H9 (cell line): Measurements from ENCODE around the gene PCGF2. TPM values are rescaled to one million over a fixed set of nuclear protein-coding genes. Genes with fewer than 3 reads are reported as not detected.

Experiments
- DNase-seq: peaks from one replicate; pipeline ENCODE4 v3.0.0-alpha.2; 2017
- H2AFZ ChIP-seq: one replicate; pipeline ENCODE4 v1.6.1; 2013; ENCODE audit warnings: mild to moderate bottlenecking, low read length, control low read depth, moderate library complexity
- H2AK5ac ChIP-seq: 2 replicates; pipeline ENCODE4 v1.6.1; 2013; ENCODE audit warnings: low read length, control low read depth, mixed read lengths; ENCODE audit not compliant: insufficient read length
- H2BK120ac ChIP-seq: one replicate; pipeline ENCODE4 v1.6.1; 2013; ENCODE audit warnings: low read depth, mild to moderate bottlenecking, low read length, control low read depth, inconsistent platforms; ENCODE audit not compliant: poor library complexity, severe bottlenecking
- H2BK12ac ChIP-seq: 2 replicates; pipeline ENCODE4 v1.6.1; 2013; ENCODE audit warnings: low read length, control low read depth, mixed read lengths, low read depth; ENCODE audit not compliant: insufficient read length
- H2BK15ac ChIP-seq: 2 replicates; pipeline ENCODE4 v1.6.1; 2013; ENCODE audit warnings: low read depth, low read length, control low read depth
- H2BK20ac ChIP-seq: one replicate; pipeline ENCODE4 v1.6.1; 2013; ENCODE audit warnings: low read depth, mild to moderate bottlenecking, low read length, control low read depth, inconsistent platforms; ENCODE audit not compliant: poor library complexity, severe bottlenecking
- H2BK5ac ChIP-seq: 2 replicates; pipeline ENCODE4 v1.6.1; 2013; ENCODE audit warnings: low read length, control low read depth, mixed read lengths; ENCODE audit not compliant: insufficient read length
- H3K14ac ChIP-seq: 2 replicates; pipeline ENCODE4 v1.6.1; 2013; ENCODE audit warnings: low read length, control low read depth; ENCODE audit not compliant: insufficient read depth
- H3K18ac ChIP-seq: 2 replicates; pipeline ENCODE4 v1.6.1; 2013; ENCODE audit warnings: low read depth, mild to moderate bottlenecking, mixed read lengths, low read length, control low read depth; ENCODE audit not compliant: insufficient read length
- H3K23ac ChIP-seq: 2 replicates; pipeline ENCODE4 v1.6.1; 2013; ENCODE audit warnings: low read length, control low read depth, mixed read lengths, low read depth; ENCODE audit not compliant: insufficient read length
- H3K23me2 ChIP-seq: 2 replicates; pipeline ENCODE4 v1.6.1; 2013; ENCODE audit warnings: low read depth, mild to moderate bottlenecking, mixed read lengths, low read length, control low read depth; ENCODE audit not compliant: insufficient read length, poor library complexity, severe bottlenecking
- H3K27ac ChIP-seq: 2 replicates; pipeline ENCODE4 v1.5.1; 2013; ENCODE audit warnings: low read length, control low read depth, mixed read lengths, low read depth; ENCODE audit not compliant: insufficient read length
- H3K27me3 ChIP-seq: 2 replicates; pipeline ENCODE4 v1.6.1; 2013; ENCODE audit warnings: low read length, control low read depth, inconsistent platforms; ENCODE audit not compliant: insufficient read depth
- H3K4ac ChIP-seq: 2 replicates; pipeline ENCODE4 v1.6.1; 2013; ENCODE audit warnings: low read depth, mild to moderate bottlenecking, control low read depth, inconsistent platforms, low read length, moderate library complexity
- H3K4me1 ChIP-seq: 2 replicates; pipeline ENCODE4 v1.6.1; 2013; ENCODE audit warnings: low read length, control low read depth, inconsistent platforms; ENCODE audit not compliant: insufficient read depth
- H3K4me2 ChIP-seq: 2 replicates; pipeline ENCODE4 v1.6.1; 2013; ENCODE audit warnings: low read length, control low read depth, mixed read lengths; ENCODE audit not compliant: insufficient read length, insufficient read depth
- H3K56ac ChIP-seq: 2 replicates; pipeline ENCODE4 v1.6.1; 2013; ENCODE audit warnings: low read depth, mild to moderate bottlenecking, mixed read lengths, low read length, control low read depth; ENCODE audit not compliant: insufficient read length
- H3K79me1 ChIP-seq: 2 replicates; pipeline ENCODE4 v1.6.1; 2013; ENCODE audit warnings: low read depth, mild to moderate bottlenecking, moderate library complexity, low read length, control low read depth, inconsistent platforms; ENCODE audit not compliant: insufficient read depth, poor library complexity, severe bottlenecking
- H3K79me2 ChIP-seq: 2 replicates; pipeline ENCODE4 v1.6.1; 2013; ENCODE audit warnings: low read length, control low read depth, inconsistent platforms; ENCODE audit not compliant: insufficient read depth
- H3K9ac ChIP-seq: 2 replicates; pipeline ENCODE4 v1.6.1; 2013; ENCODE audit warnings: low read length, control low read depth, mixed read lengths; ENCODE audit not compliant: insufficient read length; ENCODE audit errors: extremely low read depth
- H3K9me3 ChIP-seq: one replicate; pipeline ENCODE4 v1.6.1; 2013; ENCODE audit warnings: low read depth, low read length, inconsistent platforms; ENCODE audit not compliant: control insufficient read depth
- H3T11ph ChIP-seq: one replicate; pipeline ENCODE4 v1.6.1; 2013; ENCODE audit warnings: mild to moderate bottlenecking, low read length, control low read depth, inconsistent platforms
- H4K20me1 ChIP-seq: one replicate; pipeline ENCODE4 v1.6.1; 2013; ENCODE audit not compliant: control insufficient read depth, insufficient read length, insufficient read depth
- H4K5ac ChIP-seq: 2 replicates; pipeline ENCODE4 v1.6.1; 2013; ENCODE audit warnings: low read depth, mild to moderate bottlenecking, mixed read lengths, low read length, control low read depth; ENCODE audit not compliant: insufficient read length
- H4K8ac ChIP-seq: replicated peaks from 2 replicates; pipeline ENCODE4 v1.6.1; 2013; ENCODE audit warnings: low read length, control low read depth, mixed read lengths, low read depth; ENCODE audit not compliant: insufficient read length
- H4K91ac ChIP-seq: 2 replicates; pipeline ENCODE4 v1.6.1; 2013; ENCODE audit warnings: low read depth, mild to moderate bottlenecking, moderate library complexity, mixed read lengths, low read length, control low read depth; ENCODE audit not compliant: insufficient read length
- H3K27ac Mint-ChIP-seq, 3 experiments: 2 replicates in 2 of 3; 3 replicates in 1 of 3; pipeline ENCODE4 v1.8.0; 2020 to 2021; ENCODE audit warnings: mixed read lengths in 3 of 3, mild to moderate bottlenecking in 1 of 3, moderate library complexity in 1 of 3
- H3K27me3 Mint-ChIP-seq: 2 replicates; pipeline ENCODE4 v1.8.0; 2021; ENCODE audit warnings: low read depth, mild to moderate bottlenecking, moderate library complexity, mixed read lengths
- H3K36me3 Mint-ChIP-seq, 3 experiments: 2 replicates in 2 of 3; 3 replicates in 1 of 3; pipeline ENCODE4 v1.8.0; 2020 to 2021; ENCODE audit warnings: low read depth in 3 of 3, mixed read lengths in 3 of 3; ENCODE audit not compliant: insufficient read depth in 1 of 3
- H3K4me1 Mint-ChIP-seq, 2 experiments: 2 replicates each; pipeline ENCODE4 v1.8.0; 2020; ENCODE audit warnings: mixed read lengths in 2 of 2
- H3K4me3 Mint-ChIP-seq, 2 experiments: 2 replicates in 1 of 2; 3 replicates in 1 of 2; pipeline ENCODE4 v1.8.0; 2020 to 2021; ENCODE audit warnings: mild to moderate bottlenecking in 2 of 2, mixed read lengths in 2 of 2, moderate library complexity in 1 of 2
- H3K9me3 Mint-ChIP-seq, 2 experiments: 2 replicates in 1 of 2; 3 replicates in 1 of 2; pipeline ENCODE4 v1.8.0; 2020; ENCODE audit warnings: mild to moderate bottlenecking in 2 of 2, mixed read lengths in 2 of 2, moderate library complexity in 1 of 2
- WGBS: extraction: QIAGEN DNeasy Blood & Tissue Kit; methylation state at CpG from one replicate; pipeline ENCODE4 v1.1.7; 2013; ENCODE audit warnings: missing lambda C conversion rate, low lambda C conversion rate, mixed read lengths; ENCODE audit not compliant: insufficient read length; ENCODE audit errors: extremely low coverage; 5-methylcytosine and 5-hydroxymethylcytosine counted together
- total RNA-seq: library from RNA; stranded (reverse); gene quantifications from 2 replicates; pipeline ENCODE4 v1.2.1, GENCODE V29; 2021
- TF ChIP-seq, protein P1 (sequence below): fragments of 200-600 bp; sonication (generic); conservative IDR thresholded peaks from 3 replicates; pipeline ENCODE4 v1.8.0; 2021; ENCODE audit warnings: antibody characterized with exemption, mild to moderate bottlenecking

Gene PCGF2
- total RNA-seq, 1 experiment from 2014 or later = 106 TPM

GRCh38 chr17:38740806-38741205 lies 7.3 kb downstream of the PCGF2 start:
- Histone ChIP-seq H3K9me3 (no peaks in the 10 kb centered on the region), H2BK120ac (no peak overlapping the region), H2BK15ac (no peak overlapping the region), H3K18ac (no peak overlapping the region), H3K79me1 (peaks cover 13% of the 10 kb centered on the region), H2BK20ac (no peak overlapping the region), H2AFZ (no peak overlapping the region), H3K56ac (no peak overlapping the region), H4K91ac (no peak overlapping the region), H4K5ac (no peak overlapping the region), H3K27me3 (no peaks in the 10 kb centered on the region), H3K23me2 (peaks cover 7% of the 10 kb centered on the region), H3K14ac (no peak overlapping the region), H2AK5ac (no peak overlapping the region), H3K27ac (no peak overlapping the region), H3K4me1 (peaks cover 5% of the 10 kb centered on the region; the same call in 1 of the 2 replicates), H3K23ac (no peak overlapping the region), H4K20me1 (no peaks in the 10 kb centered on the region), H4K8ac (no peak overlapping the region), H2BK5ac (no peak overlapping the region), H3K9ac (no peak overlapping the region), H3T11ph (no peak overlapping the region), H3K79me2 (peaks cover 48% of the 10 kb centered on the region), H3K4ac (no peak overlapping the region), H2BK12ac (no peak overlapping the region), H3K4me2 (no peak overlapping the region)
- DNase-seq = no peak
- Mint-ChIP-seq H3K4me1 (peaks cover 35 to 50% of the 10 kb centered on the region in 2 experiments), H3K27ac (peak overlapping the region in 2 of 3 experiments; percentile 50 to 53; a peak in 4 of 7 replicates), H3K9me3 (no peaks in the 10 kb centered on the region), H3K4me3 (no peak overlapping the region), H3K36me3 (peaks cover 30 to 51% (median 45%) of the 10 kb centered on the region in 3 experiments; a peak in 6 of 7 replicates), H3K27me3 (no peaks in the 10 kb centered on the region; the same call in 1 of the 2 replicates)
- TF ChIP-seq, protein P1, sequence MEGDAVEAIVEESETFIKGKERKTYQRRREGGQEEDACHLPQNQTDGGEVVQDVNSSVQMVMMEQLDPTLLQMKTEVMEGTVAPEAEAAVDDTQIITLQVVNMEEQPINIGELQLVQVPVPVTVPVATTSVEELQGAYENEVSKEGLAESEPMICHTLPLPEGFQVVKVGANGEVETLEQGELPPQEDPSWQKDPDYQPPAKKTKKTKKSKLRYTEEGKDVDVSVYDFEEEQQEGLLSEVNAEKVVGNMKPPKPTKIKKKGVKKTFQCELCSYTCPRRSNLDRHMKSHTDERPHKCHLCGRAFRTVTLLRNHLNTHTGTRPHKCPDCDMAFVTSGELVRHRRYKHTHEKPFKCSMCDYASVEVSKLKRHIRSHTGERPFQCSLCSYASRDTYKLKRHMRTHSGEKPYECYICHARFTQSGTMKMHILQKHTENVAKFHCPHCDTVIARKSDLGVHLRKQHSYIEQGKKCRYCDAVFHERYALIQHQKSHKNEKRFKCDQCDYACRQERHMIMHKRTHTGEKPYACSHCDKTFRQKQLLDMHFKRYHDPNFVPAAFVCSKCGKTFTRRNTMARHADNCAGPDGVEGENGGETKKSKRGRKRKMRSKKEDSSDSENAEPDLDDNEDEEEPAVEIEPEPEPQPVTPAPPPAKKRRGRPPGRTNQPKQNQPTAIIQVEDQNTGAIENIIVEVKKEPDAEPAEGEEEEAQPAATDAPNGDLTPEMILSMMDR = no peak
- WGBS = no CpG with 5 or more reads among the region's 4 CpGs
